Transverse colon (tissue), 4 donors: Measurements from ENCODE around the gene PINK1. TPM values are rescaled to one million over a fixed set of nuclear protein-coding genes. Genes with fewer than 3 reads are reported as not detected.

Experiments
- DNase-seq: peaks from one replicate; pipeline ENCODE4 v3.0.0-alpha.2; 2019
- H3K27ac ChIP-seq, 4 donors: fragments of 200-600 bp; sonication (generic); 2 replicates each; pipeline ENCODE4 v1.5.1; 2016 to 2018; ENCODE audit warnings: inconsistent platforms in 4 of 4
- H3K27me3 ChIP-seq: fragments of 200-600 bp; sonication (generic); 2 replicates; pipeline ENCODE4 v1.5.1; 2017; ENCODE audit warnings: inconsistent platforms
- H3K36me3 ChIP-seq, 4 donors: fragments of 200-600 bp; sonication (generic); 2 replicates each; pipeline ENCODE4 v1.5.1; 2017 to 2019; ENCODE audit warnings: inconsistent platforms in 4 of 4
- H3K4me1 ChIP-seq, 4 donors: fragments of 200-600 bp; sonication (generic); 2 replicates each; pipeline ENCODE4 v1.5.1; 2017 to 2020; ENCODE audit warnings: inconsistent platforms in 4 of 4
- H3K4me3 ChIP-seq, 4 donors: fragments of 200-600 bp; sonication (generic); 1 replicate in 1 of 4; 2 replicates in 3 of 4; pipeline versions ENCODE4 v1.5.1 to v1.6.1; 2017 to 2019; ENCODE audit warnings: inconsistent platforms in 4 of 4
- H3K9me3 ChIP-seq, 2 donors: fragments of 200-600 bp; sonication (generic); 2 replicates each; pipeline ENCODE4 v1.5.1; 2017 to 2019; ENCODE audit warnings: inconsistent platforms in 2 of 2
- CTCF ChIP-seq, 5 experiments: fragments of 200-600 bp in 3 of 5; fragments of 450-650 bp in 2 of 5; sonication (generic) in 3 of 5; IDR thresholded peaks; 1 replicate in 2 of 5; 2 replicates in 3 of 5; pipeline ENCODE4 v1.5.1; 2016 to 2017; ENCODE audit warnings: antibody characterized with exemption in 5 of 5, inconsistent platforms in 3 of 5, mild to moderate bottlenecking in 2 of 5, moderate library complexity in 1 of 5
- EP300 ChIP-seq: sonication (generic); formaldehyde crosslinking; IDR thresholded peaks from one replicate; pipeline ENCODE4 v1.6.1; 2017; ENCODE audit warnings: antibody characterized with exemption, low read depth
- POLR2A ChIP-seq: fragments of 450-650 bp; IDR thresholded peaks from one replicate; pipeline ENCODE4 v1.6.1; 2016; ENCODE audit warnings: antibody characterized with exemption, mild to moderate bottlenecking, moderate library complexity
- POLR2AphosphoS5 ChIP-seq, 3 donors: sonication (generic); formaldehyde crosslinking; IDR thresholded peaks; one replicate each; pipeline ENCODE4 v1.6.1; 2016; ENCODE audit warnings: antibody characterized with exemption in 3 of 3
- WGBS, 2 donors: methylation state at CpG; one replicate each; pipeline ENCODE4 v1.1.5; 2018; ENCODE audit warnings: low coverage in 1 of 2; 5-methylcytosine and 5-hydroxymethylcytosine counted together
- in situ Hi-C, 4 donors: fragments of 200-750 bp; cut with MboI; loops; one replicate each; pipeline versions ENCODE4 v1.15.0 to v1.15.1; 2017; ENCODE audit warnings: low sequenced_read_pairs in 3 of 4, low pct_ligation_motif_present in 1 of 4, low pct_unique_long_range_greater_than_20kb in 1 of 4
- intact Hi-C: fragments of 100-400 bp; cut with DNase I; formaldehyde crosslinking; loops from one replicate; pipeline ENCODE4 v1.15.1; 2023; ENCODE audit warnings: low total_unique reads
- total RNA-seq, 4 donors: library from RNA; depleted of rRNA; stranded (reverse); fragments of >200 nt; gene quantifications; one replicate each; pipeline ENCODE4 v1.1.0, GENCODE V29; 2016

The PINK1 gene
- total RNA-seq, 4 donors from 2014 or later = 122 to 235 (median 192) TPM

GRCh38 chr1:20624709-20625108 is 8.5 kb upstream of the PINK1 start:
- Histone ChIP-seq H3K4me1 (no peaks in the 10 kb centered on the region), H3K9me3 (no peaks in the 10 kb centered on the region), H3K36me3 (no peaks in the 10 kb centered on the region), H3K27ac (no peak overlapping the region), H3K4me3 (no peak overlapping the region), H3K27me3 (peaks cover 5% of the 10 kb centered on the region)
- 70 to 100% methylated on average over 1 of the region's 1 CpG for WGBS, 2 donors
- TF ChIP-seq POLR2AphosphoS5 (IDR thresholded peaks at IDR 0.05) (no peak), POLR2A (no peak), EP300 (no peak), CTCF (IDR thresholded peaks at IDR 0.05) (no peak)
- intact Hi-C loops (no loop called here), in situ Hi-C loops (no loop called here)
- DNase-seq = no peak

- no peak for DNase-seq
- H3K9me3 ChIP-seq = no peaks in the 10 kb centered on the region
- no peak for TF ChIP-seq EP300
- no peak for TF ChIP-seq CTCF (IDR thresholded peaks at IDR 0.05)
- TF ChIP-seq POLR2AphosphoS5 (IDR thresholded peaks at IDR 0.05) = no peak
- TF ChIP-seq POLR2A = no peak
- H3K27ac ChIP-seq = no peak overlapping the region
- H3K27me3 ChIP-seq = peaks cover 5% of the 10 kb centered on the region
- no peaks in the 10 kb centered on the region for H3K4me1 ChIP-seq
- 87% methylated on average over 3 of the region's 3 CpGs; no CpG with 5 or more reads in 1 of the 2 donors for WGBS, 2 donors
- in situ Hi-C loops (no loop called here), intact Hi-C loops (no loop called here)
- H3K4me3 ChIP-seq = no peak overlapping the region
- no peaks in the 10 kb centered on the region for H3K36me3 ChIP-seq
These were observed 7.8 kb upstream of the PINK1 start for GRCh38 chr1:20625176-20626097.

GRCh38 chr1:20626098-20626427 is 7.2 kb upstream of the PINK1 start:
- peaks cover 5% of the 10 kb centered on the region for H3K27me3 ChIP-seq
- H3K36me3 ChIP-seq = no peaks in the 10 kb centered on the region
- no peaks in the 10 kb centered on the region for H3K4me1 ChIP-seq
- H3K9me3 ChIP-seq = no peaks in the 10 kb centered on the region
- H3K4me3 ChIP-seq = no peak overlapping the region
- DNase-seq = no peak
- no peak for TF ChIP-seq CTCF (IDR thresholded peaks at IDR 0.05)
- TF ChIP-seq EP300 = no peak
- no peak for TF ChIP-seq POLR2AphosphoS5 (IDR thresholded peaks at IDR 0.05)
- no peak for TF ChIP-seq POLR2A
- in situ Hi-C loops = no loop called here
- H3K27ac ChIP-seq = no peak overlapping the region
- WGBS, 2 donors = 75 to 89% methylated on average over 1 of the region's 1 CpG
- intact Hi-C loops = no loop called here

GRCh38 chr1:20626524-20626923 is 6.7 kb upstream of the PINK1 start:
- Histone ChIP-seq H3K4me3 (no peak overlapping the region), H3K27me3 (peaks cover 5% of the 10 kb centered on the region), H3K9me3 (no peaks in the 10 kb centered on the region), H3K27ac (no peak overlapping the region), H3K36me3 (no peaks in the 10 kb centered on the region), H3K4me1 (no peaks in the 10 kb centered on the region)
- WGBS, 2 donors = 46 to 79% methylated on average over 1 of the region's 1 CpG
- DNase-seq = no peak
- in situ Hi-C loops (no loop called here), intact Hi-C loops (no loop called here)
- TF ChIP-seq POLR2A = no peak
- no peak for TF ChIP-seq EP300
- no peak for TF ChIP-seq CTCF (IDR thresholded peaks at IDR 0.05)
- no peak for TF ChIP-seq POLR2AphosphoS5 (IDR thresholded peaks at IDR 0.05)
